ENCODE data around the gene PIBF1.
"Not testable (repeated sequence)": the region's sequence is repeated elsewhere in the genome, so short reads cannot be mapped to it uniquely, and the experiment has no call there.

Gene PIBF1

GRCh38 chr13:72931311-72931710 lies 149.4 kb downstream of the PIBF1 start:
- DNase-seq: no peak

GRCh38 chr13:72932250-72932649 lies 150.3 kb downstream of the PIBF1 start:
- DNase-seq: no peak

GRCh38 chr13:72946267-72946666 lies 164.3 kb downstream of the PIBF1 start:
- not testable (repeated sequence) for DNase-seq

GRCh38 chr13:72952529-72953141 lies 170.7 kb downstream of the PIBF1 start:
- no peak for DNase-seq

GRCh38 chr13:72953391-72953965 lies 171.5 kb downstream of the PIBF1 start:
- DNase-seq: no peak

GRCh38 chr13:72959643-72960042 lies 177.7 kb downstream of the PIBF1 start:
- DNase-seq: no peak

- DNase-seq: no peak
Measured at GRCh38 chr13:72960114-72960513, 178.2 kb downstream of the PIBF1 start.

- DNase-seq: no peak
Measured at GRCh38 chr13:72960541-72960940, 178.6 kb downstream of the PIBF1 start.

GRCh38 chr13:72963762-72964161 lies 181.8 kb downstream of the PIBF1 start:
- DNase-seq: no peak

GRCh38 chr13:72970301-72970880 lies 188.5 kb downstream of the PIBF1 start:
- no peak for DNase-seq

GRCh38 chr13:72970956-72971355 lies 189.0 kb downstream of the PIBF1 start:
- no peak for DNase-seq

- no peak for DNase-seq
Measured at GRCh38 chr13:72973234-72973633, 191.3 kb downstream of the PIBF1 start.

GRCh38 chr13:72983085-72983768 lies 201.3 kb downstream of the PIBF1 start:
- DNase-seq: no peak

- no peak for DNase-seq
Measured at GRCh38 chr13:72985610-72986009, 203.7 kb downstream of the PIBF1 start.

- DNase-seq: no peak
Measured at GRCh38 chr13:72986197-72986596, 204.3 kb downstream of the PIBF1 start.

GRCh38 chr13:72990953-72991352 lies 209.0 kb downstream of the PIBF1 start:
- DNase-seq: no peak

- DNase-seq: no peak
Measured at GRCh38 chr13:72998012-72998411, 216.1 kb downstream of the PIBF1 start.

GRCh38 chr13:73000027-73000674 lies 218.2 kb downstream of the PIBF1 start:
- no peak for DNase-seq

GRCh38 chr13:73001971-73002370 lies 220.0 kb downstream of the PIBF1 start:
- no peak for DNase-seq

- DNase-seq: no peak
Measured at GRCh38 chr13:73011751-73012150, 229.8 kb downstream of the PIBF1 start.

GRCh38 chr13:73015805-73016204 lies 233.9 kb downstream of the PIBF1 start:
- DNase-seq: no peak

GRCh38 chr13:73018336-73018735 lies 236.4 kb downstream of the PIBF1 start:
- no peak for DNase-seq

GRCh38 chr13:73025217-73026012 lies 243.5 kb downstream of the PIBF1 start:
- no peak for DNase-seq

Data from CD4-positive, alpha-beta T cell treated with Interleukin-15 for 1 hour (primary cell).